GM19035 (cell line): ENCODE data around the gene LRRC47.
"Not testable (repeated sequence)": the region's sequence is repeated elsewhere in the genome, so short reads cannot be mapped to it uniquely, and the experiment has no call there.

Experiments
- ATAC-seq: cut with Tn5 transposase; IDR thresholded peaks from one replicate; pipeline ENCODE4 v1.9.1; 2021; ENCODE audit not compliant: unreplicated experiment

Gene LRRC47

DNA sequence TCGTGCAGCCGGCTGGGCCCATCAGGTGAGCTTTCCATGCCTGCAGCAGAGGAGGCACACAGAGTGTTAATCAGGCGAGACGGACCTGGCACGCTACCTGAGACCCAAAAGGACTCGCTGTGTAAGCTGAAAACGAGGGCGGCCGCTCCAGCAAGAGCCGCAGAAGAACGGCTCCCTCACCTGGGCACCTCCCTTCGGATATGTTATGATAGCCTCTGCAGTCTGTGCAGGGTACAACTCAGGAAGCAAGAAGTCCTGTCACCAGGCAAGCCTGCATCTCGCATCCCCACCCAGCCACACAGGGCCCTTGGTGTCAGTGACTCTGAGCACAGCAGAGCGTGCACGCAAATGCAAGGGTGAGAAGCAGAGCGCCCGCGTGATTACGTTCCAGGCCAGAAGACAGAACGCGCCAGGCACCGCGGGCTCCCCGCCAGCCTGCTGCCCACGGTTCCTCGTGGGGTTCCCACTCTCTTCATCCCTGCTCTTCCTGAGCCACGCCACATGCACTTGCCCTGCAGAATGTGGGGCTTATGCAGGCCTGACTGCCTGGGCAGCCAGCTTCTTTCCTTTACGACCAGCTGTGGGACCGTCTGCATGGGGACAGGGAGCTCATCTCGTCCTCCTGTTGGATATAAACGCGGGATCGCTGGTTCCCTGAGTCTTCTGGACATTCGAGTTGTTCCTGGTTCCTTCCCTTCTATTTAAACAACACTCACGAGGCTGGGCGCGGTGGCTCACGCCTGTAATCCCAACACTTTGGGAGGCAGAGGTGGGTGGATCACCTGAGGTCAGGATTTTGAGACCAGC, 20.2 kb upstream of the LRRC47 start:
- ATAC-seq: no peak

DNA sequence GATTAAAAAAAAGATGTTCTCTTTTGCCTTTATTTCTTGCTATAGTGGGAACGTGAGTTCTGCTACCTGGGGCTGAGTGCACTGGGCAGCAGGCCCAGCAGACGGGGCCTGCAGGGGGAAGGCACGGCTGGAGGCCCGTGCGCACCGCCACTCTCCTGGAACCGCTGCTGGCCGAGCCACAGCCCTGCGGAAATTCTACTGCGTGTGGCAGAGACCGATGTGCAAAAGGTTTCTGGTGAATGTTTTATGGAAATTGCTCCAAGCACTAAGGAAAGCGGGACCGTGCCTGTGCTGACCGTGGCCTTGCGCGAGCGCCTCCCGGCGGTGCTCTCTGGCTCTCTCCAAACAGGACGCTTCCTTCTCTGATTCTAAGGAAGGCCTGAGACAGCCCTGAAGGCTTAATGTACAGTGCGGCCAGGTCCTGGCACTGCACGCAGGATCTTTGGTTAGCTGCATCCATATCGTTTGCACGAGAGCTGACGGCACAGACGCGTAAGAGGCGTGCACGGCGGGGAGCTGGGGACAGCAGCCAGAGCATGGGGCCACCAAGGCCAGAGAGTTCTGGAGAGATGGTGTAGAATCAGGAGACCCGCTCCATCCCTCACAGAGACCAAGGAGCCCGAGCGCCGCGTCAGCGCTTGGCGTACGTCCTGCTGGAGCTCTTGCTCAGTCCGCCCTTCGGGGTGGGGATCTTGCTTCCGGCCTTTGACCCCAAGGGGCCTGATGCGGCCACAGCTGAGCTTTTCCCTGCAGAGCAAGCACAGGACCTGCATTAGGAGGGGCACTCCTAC, 18.7 kb upstream of the LRRC47 start:
- no peak for ATAC-seq

DNA sequence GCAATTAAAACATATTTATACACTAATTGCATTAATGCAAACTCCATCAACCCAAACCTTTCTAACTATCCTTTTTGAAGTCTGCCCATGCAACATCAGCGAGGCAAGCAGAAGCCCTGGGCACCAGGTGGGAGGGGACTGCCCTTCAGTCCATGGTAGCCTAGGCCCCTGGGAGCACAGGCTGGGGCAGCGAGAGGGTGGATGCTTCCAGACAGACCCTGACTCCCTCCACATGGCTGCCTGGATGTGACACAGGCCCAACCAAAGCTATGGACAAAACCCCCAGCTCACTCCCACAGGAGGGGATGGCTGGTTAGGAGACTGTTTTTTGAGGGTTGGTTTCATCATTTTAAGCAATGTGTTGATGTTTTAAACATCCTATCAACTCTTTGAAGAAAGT, 17.8 kb upstream of the LRRC47 start:
- ATAC-seq: no peak

GRCh38 chr1:3811595-3811911, 15.3 kb upstream of the LRRC47 start:
- no peak for ATAC-seq

- not testable (repeated sequence) for ATAC-seq
These were observed 14.0 kb upstream of the LRRC47 start for GRCh38 chr1:3810149-3810761.

DNA sequence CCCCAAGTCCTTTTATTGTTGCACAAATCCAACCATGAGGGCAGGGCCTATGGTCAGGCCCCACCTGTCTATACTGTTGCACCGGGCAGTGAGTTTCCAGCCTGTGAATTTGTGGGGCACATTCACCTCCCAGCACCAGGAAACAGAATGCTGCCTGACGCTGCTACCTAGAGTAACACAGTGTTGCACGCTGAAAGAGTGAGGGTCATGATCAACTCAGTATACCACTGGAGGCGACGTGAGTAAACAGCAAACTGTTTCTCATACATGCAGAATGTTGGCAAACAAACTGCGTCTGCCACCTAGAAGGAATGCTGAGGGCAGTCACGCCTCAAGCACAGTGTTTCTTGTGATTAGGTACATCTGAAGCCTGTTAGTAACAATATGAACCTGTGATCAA, 13.4 kb upstream of the LRRC47 start:
- ATAC-seq: no peak

GRCh38 chr1:3807769-3808168, 11.5 kb upstream of the LRRC47 start:
- no peak for ATAC-seq

DNA sequence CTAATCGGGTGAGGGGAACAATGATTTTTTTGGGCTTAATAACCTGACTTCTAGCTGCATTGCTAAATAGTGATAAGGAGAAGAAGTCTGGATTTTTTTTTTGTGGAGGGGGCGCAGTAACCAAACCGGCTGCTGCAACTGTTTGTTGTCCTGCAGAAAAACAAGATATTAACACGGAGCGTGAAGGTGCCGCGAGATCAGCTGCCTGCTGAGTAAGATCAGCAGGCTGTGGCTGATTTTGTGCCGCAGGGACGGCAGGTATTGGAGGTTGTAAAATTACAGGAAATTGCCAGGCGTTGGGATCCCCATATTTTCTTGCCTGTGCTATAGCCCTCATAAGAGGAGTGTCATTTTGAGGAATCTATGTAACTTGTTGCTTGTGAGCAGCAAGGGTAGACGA, 8.7 kb upstream of the LRRC47 start:
- no peak for ATAC-seq

DNA sequence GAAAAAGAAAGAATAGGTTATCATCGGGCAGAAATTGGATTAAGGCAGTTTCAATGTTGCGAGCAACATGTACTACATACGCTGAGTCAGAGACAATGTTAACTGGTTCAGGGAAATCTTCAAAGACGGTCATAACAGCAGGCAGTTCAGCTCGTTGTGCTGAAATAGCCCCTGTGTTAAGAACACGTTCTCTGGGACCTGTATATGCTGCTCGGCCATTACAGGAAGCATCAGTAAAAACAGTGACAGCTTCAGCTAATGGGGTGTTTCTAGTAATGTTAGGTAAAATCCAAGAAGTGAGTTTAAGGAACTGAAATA, 8.3 kb upstream of the LRRC47 start:
- not testable (repeated sequence) for ATAC-seq

DNA sequence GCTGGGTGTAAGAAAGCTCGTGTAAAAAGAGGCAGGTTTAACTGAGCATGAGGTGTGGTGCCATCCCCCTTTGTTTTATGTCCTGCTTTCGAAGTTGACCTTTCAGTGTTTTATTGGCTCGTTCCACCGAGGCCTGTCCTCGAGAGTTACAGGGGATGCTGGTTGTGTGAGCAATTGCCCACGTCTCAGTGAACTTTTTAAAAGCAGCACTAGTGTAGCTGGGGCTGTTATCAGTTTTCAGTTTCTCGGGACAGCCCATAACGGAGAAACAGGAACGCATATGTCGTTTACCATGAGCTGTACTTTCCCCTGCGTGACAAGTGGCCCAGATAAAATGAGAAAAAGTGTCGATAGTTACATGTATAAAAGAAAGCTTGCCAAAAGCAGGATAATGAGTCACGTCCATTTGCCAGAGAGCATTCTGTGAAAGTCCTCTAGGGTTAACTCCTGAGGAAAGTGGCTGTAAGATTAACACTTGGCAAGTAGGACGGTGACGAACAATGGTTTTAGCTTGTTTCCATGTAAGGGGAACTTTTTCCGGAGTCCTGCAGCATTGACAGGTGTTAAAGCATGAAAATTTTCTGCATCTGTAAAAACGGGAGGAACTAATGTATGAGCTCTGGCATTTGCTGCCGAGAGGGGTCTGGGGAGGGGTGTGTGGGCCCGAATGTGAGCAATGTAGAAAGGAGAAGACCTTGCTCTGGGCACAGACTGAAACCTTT, 7.8 kb upstream of the LRRC47 start:
- no peak for ATAC-seq

GRCh38 chr1:3800795-3801194, 4.5 kb upstream of the LRRC47 start:
- not testable (repeated sequence) for ATAC-seq

- ATAC-seq: no peak
These were observed 3.8 kb upstream of the LRRC47 start for GRCh38 chr1:3799976-3800685.

DNA sequence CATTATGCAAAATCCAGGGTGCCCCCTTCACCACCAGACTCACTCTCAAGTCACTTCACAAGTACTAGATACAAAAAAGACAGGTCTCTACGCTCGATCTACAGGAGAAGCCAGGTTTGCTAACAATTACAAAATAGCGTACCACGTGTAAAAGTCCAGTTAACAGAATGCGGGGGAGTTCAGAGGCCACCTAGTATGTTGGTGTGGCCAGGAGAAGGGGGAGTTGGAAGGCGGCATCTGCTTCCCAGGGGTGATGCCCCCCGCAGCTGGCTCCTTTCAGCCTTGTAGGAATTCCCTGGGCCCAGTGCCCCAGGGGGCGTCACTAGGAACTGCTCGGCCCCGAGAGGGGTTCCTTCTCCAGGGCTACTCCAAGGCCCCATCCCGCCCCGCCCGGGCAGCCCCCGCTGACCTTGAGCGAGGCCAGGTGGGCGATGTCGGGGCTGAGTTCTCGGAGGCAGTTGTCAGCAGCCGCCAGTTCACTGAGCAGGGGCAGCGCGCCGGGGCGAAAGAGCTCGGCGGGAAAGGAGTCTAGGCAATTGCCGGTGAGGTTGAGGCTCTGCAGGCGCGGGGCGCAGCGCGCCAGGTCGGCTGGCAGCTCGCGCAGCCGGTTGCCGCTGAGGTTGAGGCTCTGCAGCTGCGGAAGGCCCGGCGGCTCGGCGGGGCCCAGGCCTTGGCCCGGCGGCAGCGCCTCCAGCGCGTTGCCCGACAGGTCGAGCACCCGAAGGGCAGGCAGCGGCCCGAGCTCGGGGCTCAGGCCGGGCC, 664 bp downstream of the LRRC47 start:
- ATAC-seq: no peak

DNA sequence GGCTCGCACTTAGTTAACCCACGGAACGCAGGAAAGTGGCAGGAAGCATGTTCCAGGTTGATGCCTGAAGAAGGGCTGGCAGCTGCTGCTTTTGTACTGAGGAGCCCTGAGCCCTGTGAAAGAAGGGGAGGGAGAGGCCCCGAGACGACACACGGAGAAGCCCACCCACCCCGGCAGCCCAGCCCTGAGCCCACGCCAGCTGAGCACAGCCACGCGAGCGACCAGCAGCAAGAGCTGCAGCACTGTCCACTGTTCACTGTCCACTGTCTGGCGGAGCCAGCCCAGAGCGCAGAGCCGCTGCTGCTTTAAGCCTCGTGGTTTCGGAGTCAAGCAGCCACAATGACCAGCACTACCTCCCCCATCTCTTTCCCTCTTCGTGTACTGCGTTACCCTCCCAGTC, 5.3 kb downstream of the LRRC47 start:
- no peak for ATAC-seq

DNA sequence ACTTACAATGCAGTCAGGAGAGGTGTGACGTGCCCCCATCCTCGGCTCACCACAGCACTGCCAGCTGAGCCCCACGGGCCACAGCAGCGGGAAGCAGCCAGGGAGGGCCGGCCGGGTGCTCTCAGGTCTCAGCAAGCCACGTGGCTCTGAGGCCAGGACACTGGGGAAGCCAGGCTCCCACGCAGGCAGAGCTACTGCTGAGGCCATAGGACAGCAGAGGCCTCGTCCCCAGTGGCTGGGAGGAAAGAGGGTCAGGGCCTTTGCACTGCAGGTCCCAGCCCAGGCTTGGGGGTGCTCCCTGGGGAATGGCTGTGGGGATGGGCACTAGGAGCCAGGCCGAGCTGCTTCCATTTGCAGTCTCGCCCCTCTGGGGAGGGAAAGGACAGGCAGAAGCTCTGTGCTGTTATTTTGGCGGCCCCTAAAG, 5.8 kb downstream of the LRRC47 start:
- no peak for ATAC-seq

- ATAC-seq: no peak
These were observed 6.6 kb downstream of the LRRC47 start for GRCh38 chr1:3789421-3790300.

- no peak for ATAC-seq
These were observed 7.4 kb downstream of the LRRC47 start for GRCh38 chr1:3788756-3789420.

GRCh38 chr1:3787745-3788605, 8.3 kb downstream of the LRRC47 start:
- no peak for ATAC-seq
